MM.1S (cell line): ENCODE data around the gene MLXIPL.

Experiments used
- DNase-seq: peaks from one replicate; pipeline ENCODE4 v3.0.0-alpha.2; 2015
- H2AFZ ChIP-seq: fragments of 300-600 bp; sonication (generic); 2 replicates; pipeline ENCODE4 v1.6.0; 2016; ENCODE audit warnings: antibody characterized with exemption, low read length
- H3F3A ChIP-seq: fragments of 300-600 bp; sonication (generic); 2 replicates; pipeline ENCODE4 v1.6.1; 2016; ENCODE audit warnings: mild to moderate bottlenecking, antibody characterized with exemption, low read length, moderate library complexity, mixed read lengths; ENCODE audit not compliant: insufficient read depth
- H3K27ac ChIP-seq: fragments of 300-600 bp; sonication (generic); 2 replicates; pipeline ENCODE4 v1.5.1; 2016; ENCODE audit warnings: mild to moderate bottlenecking, low read length
- H3K27me3 ChIP-seq: fragments of 300-600 bp; sonication (generic); replicated peaks from 2 replicates; pipeline ENCODE4 v1.6.0; 2016; ENCODE audit warnings: low read length; ENCODE audit not compliant: insufficient read depth
- H3K36me3 ChIP-seq: fragments of 300-600 bp; sonication (generic); replicated peaks from 2 replicates; pipeline ENCODE4 v1.6.1; 2016; ENCODE audit warnings: mild to moderate bottlenecking, low read length, mixed read lengths; ENCODE audit not compliant: insufficient read depth
- H3K4me1 ChIP-seq: fragments of 300-600 bp; sonication (generic); 2 replicates; pipeline ENCODE4 v1.6.1; 2016; ENCODE audit warnings: low read length, mixed read lengths
- H3K4me2 ChIP-seq: fragments of 300-600 bp; sonication (generic); 2 replicates; pipeline ENCODE4 v1.6.0; 2016; ENCODE audit warnings: low read depth, low read length
- H3K4me3 ChIP-seq: fragments of 300-600 bp; sonication (generic); 2 replicates; pipeline ENCODE4 v1.5.1; 2016; ENCODE audit warnings: low read length, mixed read lengths
- H3K79me2 ChIP-seq: fragments of 300-600 bp; sonication (generic); 2 replicates; pipeline ENCODE4 v1.6.1; 2016; ENCODE audit warnings: mixed run types, low read length, mixed read lengths
- H3K9ac ChIP-seq: fragments of 300-600 bp; sonication (generic); 2 replicates; pipeline ENCODE4 v1.6.1; 2016; ENCODE audit warnings: low read length, mixed read lengths
- H3K9me2 ChIP-seq: fragments of 300-600 bp; sonication (generic); replicated peaks from 2 replicates; pipeline ENCODE4 v1.6.1; 2016; ENCODE audit warnings: mild to moderate bottlenecking, low read length, mixed read lengths; ENCODE audit not compliant: insufficient read depth
- H3K9me3 ChIP-seq: fragments of 300-600 bp; sonication (generic); replicated peaks from 2 replicates; pipeline ENCODE4 v1.6.1; 2016; ENCODE audit warnings: mild to moderate bottlenecking, low read length, mixed read lengths; ENCODE audit not compliant: insufficient read depth
- H4K20me1 ChIP-seq: fragments of 300-600 bp; sonication (generic); 2 replicates; pipeline ENCODE4 v1.6.1; 2016; ENCODE audit warnings: mild to moderate bottlenecking, low read length, moderate library complexity, mixed read lengths; ENCODE audit not compliant: insufficient read depth
- EZH2 ChIP-seq: fragments of 300-600 bp; sonication (generic); optimal IDR thresholded peaks from 2 replicates; pipeline ENCODE3; 2017; ENCODE audit warnings: low read depth, mild to moderate bottlenecking, antibody characterized with exemption, low read length, mixed read lengths
- EZH2phosphoT487 ChIP-seq: fragments of 300-600 bp; sonication (generic); IDR thresholded peaks from 2 replicates; pipeline ENCODE4 v1.6.1; 2018; ENCODE audit warnings: antibody characterized with exemption, low read length
- TF ChIP-seq, protein P1 (sequence below): fragments of 300-600 bp; sonication (generic); IDR thresholded peaks from 2 replicates; pipeline ENCODE4 v1.5.1; 2016; ENCODE audit warnings: antibody characterized with exemption, low read length, mixed read lengths

The MLXIPL gene

GRCh38 chr7:73626814-73627213 lies 2.5 kb upstream of the MLXIPL start:
- no peaks in the 10 kb centered on the region for H3K4me1 ChIP-seq
- TF ChIP-seq, protein P1, sequence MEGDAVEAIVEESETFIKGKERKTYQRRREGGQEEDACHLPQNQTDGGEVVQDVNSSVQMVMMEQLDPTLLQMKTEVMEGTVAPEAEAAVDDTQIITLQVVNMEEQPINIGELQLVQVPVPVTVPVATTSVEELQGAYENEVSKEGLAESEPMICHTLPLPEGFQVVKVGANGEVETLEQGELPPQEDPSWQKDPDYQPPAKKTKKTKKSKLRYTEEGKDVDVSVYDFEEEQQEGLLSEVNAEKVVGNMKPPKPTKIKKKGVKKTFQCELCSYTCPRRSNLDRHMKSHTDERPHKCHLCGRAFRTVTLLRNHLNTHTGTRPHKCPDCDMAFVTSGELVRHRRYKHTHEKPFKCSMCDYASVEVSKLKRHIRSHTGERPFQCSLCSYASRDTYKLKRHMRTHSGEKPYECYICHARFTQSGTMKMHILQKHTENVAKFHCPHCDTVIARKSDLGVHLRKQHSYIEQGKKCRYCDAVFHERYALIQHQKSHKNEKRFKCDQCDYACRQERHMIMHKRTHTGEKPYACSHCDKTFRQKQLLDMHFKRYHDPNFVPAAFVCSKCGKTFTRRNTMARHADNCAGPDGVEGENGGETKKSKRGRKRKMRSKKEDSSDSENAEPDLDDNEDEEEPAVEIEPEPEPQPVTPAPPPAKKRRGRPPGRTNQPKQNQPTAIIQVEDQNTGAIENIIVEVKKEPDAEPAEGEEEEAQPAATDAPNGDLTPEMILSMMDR = no peak
- no peak for TF ChIP-seq EZH2phosphoT487
- TF ChIP-seq EZH2 = no peak
- no peaks in the 10 kb centered on the region for H3K9me3 ChIP-seq
- H3K36me3 ChIP-seq = no peaks in the 10 kb centered on the region
- no peak for DNase-seq
- H2AFZ ChIP-seq = no peak overlapping the region
- no peaks in the 10 kb centered on the region for H4K20me1 ChIP-seq
- peaks cover 56% of the 10 kb centered on the region for H3K27me3 ChIP-seq
- H3K79me2 ChIP-seq = no peaks in the 10 kb centered on the region
- no peaks in the 10 kb centered on the region for H3K9me2 ChIP-seq
- no peaks in the 10 kb centered on the region for H3F3A ChIP-seq
- H3K4me2 ChIP-seq = no peak overlapping the region
- H3K9ac ChIP-seq = no peak overlapping the region
- no peak overlapping the region for H3K27ac ChIP-seq
- no peak overlapping the region for H3K4me3 ChIP-seq

GRCh38 chr7:73625276-73625675 lies 954 bp upstream of the MLXIPL start:
- no peaks in the 10 kb centered on the region for H4K20me1 ChIP-seq
- peaks cover 60% of the 10 kb centered on the region for H3K27me3 ChIP-seq
- no peaks in the 10 kb centered on the region for H3K79me2 ChIP-seq
- no peaks in the 10 kb centered on the region for H3K36me3 ChIP-seq
- no peak for DNase-seq
- H3K27ac ChIP-seq = no peak overlapping the region
- no peak overlapping the region for H3K4me2 ChIP-seq
- H3K4me1 ChIP-seq = no peaks in the 10 kb centered on the region
- no peaks in the 10 kb centered on the region for H3K9me2 ChIP-seq
- no peak overlapping the region for H2AFZ ChIP-seq
- TF ChIP-seq EZH2phosphoT487 (no peak), EZH2 (no peak)
- TF ChIP-seq, protein P1 = no peak
- H3K9ac ChIP-seq = no peak overlapping the region
- no peaks in the 10 kb centered on the region for H3K9me3 ChIP-seq
- no peak overlapping the region for H3K4me3 ChIP-seq
- no peaks in the 10 kb centered on the region for H3F3A ChIP-seq

GRCh38 chr7:73624669-73625001 lies 313 bp upstream of the MLXIPL start:
- H3K27me3 ChIP-seq = peaks cover 59% of the 10 kb centered on the region
- no peak for DNase-seq
- no peak overlapping the region for H3K4me3 ChIP-seq
- no peaks in the 10 kb centered on the region for H3F3A ChIP-seq
- H3K36me3 ChIP-seq = no peaks in the 10 kb centered on the region
- H3K4me1 ChIP-seq = no peaks in the 10 kb centered on the region
- H2AFZ ChIP-seq = no peak overlapping the region
- H3K9ac ChIP-seq = no peak overlapping the region
- H3K27ac ChIP-seq = no peak overlapping the region
- no peak overlapping the region for H3K4me2 ChIP-seq
- no peaks in the 10 kb centered on the region for H3K79me2 ChIP-seq
- no peak for TF ChIP-seq EZH2
- H3K9me3 ChIP-seq = no peaks in the 10 kb centered on the region
- no peaks in the 10 kb centered on the region for H3K9me2 ChIP-seq
- H4K20me1 ChIP-seq = no peaks in the 10 kb centered on the region

DNA sequence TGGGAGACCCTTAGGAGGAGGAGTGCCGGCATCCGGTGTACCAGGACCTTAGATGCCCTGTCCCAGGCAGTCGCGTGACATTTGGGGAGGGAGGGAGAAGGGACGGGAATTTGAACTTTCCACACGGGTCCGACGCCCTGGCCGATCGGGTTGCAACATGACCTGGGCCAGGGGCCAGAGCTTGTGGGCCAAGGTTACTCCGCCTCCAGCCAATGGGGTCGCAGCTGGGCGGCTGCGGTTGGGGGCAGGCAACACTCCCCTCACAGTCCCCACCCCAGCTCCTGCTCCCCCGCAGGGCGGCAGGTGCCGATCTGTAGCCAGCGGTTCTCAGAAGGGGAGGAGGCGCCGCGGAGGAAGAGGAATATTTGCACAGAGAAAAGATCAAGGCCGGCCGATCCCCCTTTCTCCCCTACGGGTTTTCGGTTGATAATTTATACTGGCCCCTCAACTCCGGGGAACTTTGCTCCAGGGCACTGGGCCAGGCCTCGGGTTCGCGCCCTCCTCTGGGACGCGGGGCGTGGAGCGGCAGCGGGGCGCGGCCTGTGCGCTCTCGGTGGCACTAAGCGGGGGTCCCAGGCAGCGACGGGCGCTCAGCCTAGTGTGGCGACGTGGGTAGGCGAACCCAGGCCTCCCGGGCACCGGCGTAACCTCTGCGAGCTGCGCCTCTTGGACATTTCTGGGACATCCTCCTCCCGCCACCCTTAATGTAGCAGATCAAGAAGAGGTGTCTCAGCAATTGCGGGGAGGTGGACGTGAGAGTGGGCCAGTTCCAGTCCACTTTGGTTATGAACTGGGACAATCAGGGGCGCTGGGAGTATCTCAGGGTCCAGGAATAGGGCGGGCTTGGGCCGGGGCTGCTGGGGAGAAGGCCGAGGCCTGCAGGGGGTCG lies 1.2 kb downstream of the MLXIPL start:
- no peaks in the 10 kb centered on the region for H3K36me3 ChIP-seq
- H4K20me1 ChIP-seq = no peaks in the 10 kb centered on the region
- H3F3A ChIP-seq = no peaks in the 10 kb centered on the region
- H3K79me2 ChIP-seq = no peaks in the 10 kb centered on the region
- no peak overlapping the region for H3K27ac ChIP-seq
- no peak for DNase-seq
- peaks cover 49% of the 10 kb centered on the region for H3K27me3 ChIP-seq
- H2AFZ ChIP-seq = no peak overlapping the region
- no peaks in the 10 kb centered on the region for H3K9me3 ChIP-seq
- H3K4me3 ChIP-seq = no peak overlapping the region
- no peak overlapping the region for H3K4me2 ChIP-seq
- no peak overlapping the region for H3K9ac ChIP-seq
- no peak for TF ChIP-seq EZH2
- TF ChIP-seq, protein P1 = no peak
- TF ChIP-seq EZH2phosphoT487 = no peak
- no peaks in the 10 kb centered on the region for H3K4me1 ChIP-seq
- no peaks in the 10 kb centered on the region for H3K9me2 ChIP-seq
